Measurements from ENCODE around the gene RAPGEF6. TPM values are rescaled to one million over a fixed set of nuclear protein-coding genes. Genes with fewer than 3 reads are reported as not detected.

The RAPGEF6 gene
- polyA plus RNA-seq, 1 donor from 2014 or later = 121 TPM

DNA sequence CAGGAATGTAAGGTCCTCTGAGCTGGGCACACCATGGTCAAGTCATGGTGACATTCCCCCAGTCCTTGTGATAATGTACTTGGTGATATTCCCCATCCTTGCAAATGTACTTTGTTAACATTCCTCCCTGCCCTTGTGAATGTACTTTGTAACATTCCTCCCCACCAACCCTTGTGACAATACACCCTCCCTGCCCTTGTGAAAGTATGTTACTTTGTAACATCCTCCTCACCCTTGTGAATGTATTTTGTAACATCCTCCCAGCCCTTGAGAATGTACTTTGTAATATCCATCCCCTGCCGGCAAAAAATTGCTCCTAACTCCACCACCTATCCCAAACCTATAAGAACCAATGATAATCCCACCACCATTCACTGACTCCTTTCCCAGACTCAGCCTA, 53.3 kb downstream of the RAPGEF6 start:
- H3K4me3 ChIP-seq (ENCODE audit: low read length) = no peak overlapping the region
- H3K27ac ChIP-seq (ENCODE audit: low read length) = no peak overlapping the region
- no peaks in the 10 kb centered on the region for H3K79me2 ChIP-seq (replicated peaks; ENCODE audit: insufficient read depth, low read length)
- no peak for TF ChIP-seq EZH2 (IDR thresholded peaks at IDR 0.05; ENCODE audit: borderline replicate concordance, insufficient read depth, low read length, poor library complexity, severe bottlenecking)
- no peak for TF ChIP-seq RAD21 (conservative IDR thresholded peaks at IDR 0.05)
- no peak for TF ChIP-seq TAF1 (IDR thresholded peaks at IDR 0.05; ENCODE audit: low read depth)
- TF ChIP-seq MXI1 (conservative IDR thresholded peaks at IDR 0.05; ENCODE audit: poor library complexity, severe bottlenecking) = no peak
- TF ChIP-seq SMC3 (conservative IDR thresholded peaks at IDR 0.05; ENCODE audit: poor library complexity) = no peak
- TF ChIP-seq, protein P1, sequence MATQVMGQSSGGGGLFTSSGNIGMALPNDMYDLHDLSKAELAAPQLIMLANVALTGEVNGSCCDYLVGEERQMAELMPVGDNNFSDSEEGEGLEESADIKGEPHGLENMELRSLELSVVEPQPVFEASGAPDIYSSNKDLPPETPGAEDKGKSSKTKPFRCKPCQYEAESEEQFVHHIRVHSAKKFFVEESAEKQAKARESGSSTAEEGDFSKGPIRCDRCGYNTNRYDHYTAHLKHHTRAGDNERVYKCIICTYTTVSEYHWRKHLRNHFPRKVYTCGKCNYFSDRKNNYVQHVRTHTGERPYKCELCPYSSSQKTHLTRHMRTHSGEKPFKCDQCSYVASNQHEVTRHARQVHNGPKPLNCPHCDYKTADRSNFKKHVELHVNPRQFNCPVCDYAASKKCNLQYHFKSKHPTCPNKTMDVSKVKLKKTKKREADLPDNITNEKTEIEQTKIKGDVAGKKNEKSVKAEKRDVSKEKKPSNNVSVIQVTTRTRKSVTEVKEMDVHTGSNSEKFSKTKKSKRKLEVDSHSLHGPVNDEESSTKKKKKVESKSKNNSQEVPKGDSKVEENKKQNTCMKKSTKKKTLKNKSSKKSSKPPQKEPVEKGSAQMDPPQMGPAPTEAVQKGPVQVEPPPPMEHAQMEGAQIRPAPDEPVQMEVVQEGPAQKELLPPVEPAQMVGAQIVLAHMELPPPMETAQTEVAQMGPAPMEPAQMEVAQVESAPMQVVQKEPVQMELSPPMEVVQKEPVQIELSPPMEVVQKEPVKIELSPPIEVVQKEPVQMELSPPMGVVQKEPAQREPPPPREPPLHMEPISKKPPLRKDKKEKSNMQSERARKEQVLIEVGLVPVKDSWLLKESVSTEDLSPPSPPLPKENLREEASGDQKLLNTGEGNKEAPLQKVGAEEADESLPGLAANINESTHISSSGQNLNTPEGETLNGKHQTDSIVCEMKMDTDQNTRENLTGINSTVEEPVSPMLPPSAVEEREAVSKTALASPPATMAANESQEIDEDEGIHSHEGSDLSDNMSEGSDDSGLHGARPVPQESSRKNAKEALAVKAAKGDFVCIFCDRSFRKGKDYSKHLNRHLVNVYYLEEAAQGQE (IDR thresholded peaks at IDR 0.05; ENCODE audit: borderline replicate concordance) = no peak
- TF ChIP-seq POLR2AphosphoS5 (IDR thresholded peaks at IDR 0.05) = no peak
- TF ChIP-seq, protein P2, sequence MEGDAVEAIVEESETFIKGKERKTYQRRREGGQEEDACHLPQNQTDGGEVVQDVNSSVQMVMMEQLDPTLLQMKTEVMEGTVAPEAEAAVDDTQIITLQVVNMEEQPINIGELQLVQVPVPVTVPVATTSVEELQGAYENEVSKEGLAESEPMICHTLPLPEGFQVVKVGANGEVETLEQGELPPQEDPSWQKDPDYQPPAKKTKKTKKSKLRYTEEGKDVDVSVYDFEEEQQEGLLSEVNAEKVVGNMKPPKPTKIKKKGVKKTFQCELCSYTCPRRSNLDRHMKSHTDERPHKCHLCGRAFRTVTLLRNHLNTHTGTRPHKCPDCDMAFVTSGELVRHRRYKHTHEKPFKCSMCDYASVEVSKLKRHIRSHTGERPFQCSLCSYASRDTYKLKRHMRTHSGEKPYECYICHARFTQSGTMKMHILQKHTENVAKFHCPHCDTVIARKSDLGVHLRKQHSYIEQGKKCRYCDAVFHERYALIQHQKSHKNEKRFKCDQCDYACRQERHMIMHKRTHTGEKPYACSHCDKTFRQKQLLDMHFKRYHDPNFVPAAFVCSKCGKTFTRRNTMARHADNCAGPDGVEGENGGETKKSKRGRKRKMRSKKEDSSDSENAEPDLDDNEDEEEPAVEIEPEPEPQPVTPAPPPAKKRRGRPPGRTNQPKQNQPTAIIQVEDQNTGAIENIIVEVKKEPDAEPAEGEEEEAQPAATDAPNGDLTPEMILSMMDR (IDR thresholded peaks at IDR 0.05; ENCODE audit: poor library complexity, severe bottlenecking) = no peak
- TF ChIP-seq EP300 (conservative IDR thresholded peaks at IDR 0.05; ENCODE audit: poor library complexity, severe bottlenecking) = no peak
- H3K9ac ChIP-seq (ENCODE audit: low read length) = no peak overlapping the region
- H3K9me3 ChIP-seq (ENCODE audit: low read length) = no peaks in the 10 kb centered on the region
- H3K27me3 ChIP-seq (ENCODE audit: insufficient read depth, low read depth, low read length) = no peaks in the 10 kb centered on the region
- H3K9me2 ChIP-seq (ENCODE audit: insufficient read depth, low read length) = no peaks in the 10 kb centered on the region
- no peaks in the 10 kb centered on the region for H4K20me1 ChIP-seq (ENCODE audit: insufficient read depth)
- no peak overlapping the region for H2AFZ ChIP-seq (ENCODE audit: low read depth, low read length)
- no peak overlapping the region for H3K4me2 ChIP-seq (ENCODE audit: low read length)
- no peaks in the 10 kb centered on the region for H3K36me3 ChIP-seq (ENCODE audit: insufficient read depth, low read length)
- no peaks in the 10 kb centered on the region for H3F3A ChIP-seq (ENCODE audit: insufficient read depth, low read length, poor library complexity, severe bottlenecking)

DNA sequence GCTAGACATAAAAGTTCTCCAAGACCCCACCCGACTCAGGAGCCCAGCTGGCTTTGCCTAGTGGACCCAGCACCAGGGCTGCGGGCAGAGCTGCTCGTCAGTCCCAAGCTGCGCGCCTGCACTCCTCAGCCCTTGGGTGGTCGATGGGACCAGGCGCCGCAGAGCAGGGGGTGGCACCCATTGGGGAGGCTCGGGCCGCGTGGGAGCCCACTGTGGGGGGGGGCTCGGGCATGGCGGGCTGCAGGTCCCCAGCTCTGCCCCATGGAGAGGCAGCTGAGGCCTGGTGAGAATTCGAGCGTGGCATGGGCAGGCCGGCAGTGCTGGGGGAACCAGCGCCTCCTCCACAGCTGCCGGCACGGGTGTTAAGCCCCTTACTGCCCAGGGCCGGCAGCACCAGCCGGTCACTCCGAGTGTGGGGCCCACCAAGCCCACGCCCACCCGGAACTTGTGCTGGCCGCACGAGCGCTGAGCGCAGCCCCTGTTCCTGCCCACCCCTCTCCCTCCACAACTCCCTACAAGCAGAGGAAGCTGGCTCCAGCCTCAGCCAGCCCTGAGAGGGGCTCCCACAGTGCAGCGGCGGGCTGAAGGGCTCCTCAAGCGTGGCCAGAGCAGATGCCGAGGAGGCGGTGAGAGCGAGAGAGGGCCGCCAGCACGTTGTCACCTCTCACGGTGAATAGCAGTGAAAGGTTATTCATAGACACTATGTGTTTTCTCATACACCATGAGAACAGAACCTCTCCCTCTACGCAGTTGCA, 54.9 kb downstream of the RAPGEF6 start:
- no peak for TF ChIP-seq RAD21 (conservative IDR thresholded peaks at IDR 0.05)
- H3K36me3 ChIP-seq (ENCODE audit: insufficient read depth, low read length) = no peaks in the 10 kb centered on the region
- no peak overlapping the region for H3K27ac ChIP-seq (ENCODE audit: low read length)
- no peaks in the 10 kb centered on the region for H4K20me1 ChIP-seq (ENCODE audit: insufficient read depth)
- H3K4me3 ChIP-seq (ENCODE audit: low read length) = no peak overlapping the region
- H3K9ac ChIP-seq (ENCODE audit: low read length) = no peak overlapping the region
- no peak overlapping the region for H2AFZ ChIP-seq (ENCODE audit: low read depth, low read length)
- H3K9me3 ChIP-seq (ENCODE audit: low read length) = no peaks in the 10 kb centered on the region
- H3F3A ChIP-seq (ENCODE audit: insufficient read depth, low read length, poor library complexity, severe bottlenecking) = no peaks in the 10 kb centered on the region
- no peaks in the 10 kb centered on the region for H3K9me2 ChIP-seq (ENCODE audit: insufficient read depth, low read length)
- H3K79me2 ChIP-seq (replicated peaks; ENCODE audit: insufficient read depth, low read length) = no peaks in the 10 kb centered on the region
- no peaks in the 10 kb centered on the region for H3K27me3 ChIP-seq (ENCODE audit: insufficient read depth, low read depth, low read length)
- H3K4me2 ChIP-seq (ENCODE audit: low read length) = no peak overlapping the region

Data from neural cell (in vitro differentiated cells).